Measurements from ENCODE around the gene SPTBN1. TPM values are rescaled to one million over a fixed set of nuclear protein-coding genes. Genes with fewer than 3 reads are reported as not detected.

The SPTBN1 gene
- total and polyA plus RNA-seq, 2 of the 13 experiments (the other 11 are each of a cell fraction or from before 2014, with no cell fraction given): 123 to 299 TPM

DNA sequence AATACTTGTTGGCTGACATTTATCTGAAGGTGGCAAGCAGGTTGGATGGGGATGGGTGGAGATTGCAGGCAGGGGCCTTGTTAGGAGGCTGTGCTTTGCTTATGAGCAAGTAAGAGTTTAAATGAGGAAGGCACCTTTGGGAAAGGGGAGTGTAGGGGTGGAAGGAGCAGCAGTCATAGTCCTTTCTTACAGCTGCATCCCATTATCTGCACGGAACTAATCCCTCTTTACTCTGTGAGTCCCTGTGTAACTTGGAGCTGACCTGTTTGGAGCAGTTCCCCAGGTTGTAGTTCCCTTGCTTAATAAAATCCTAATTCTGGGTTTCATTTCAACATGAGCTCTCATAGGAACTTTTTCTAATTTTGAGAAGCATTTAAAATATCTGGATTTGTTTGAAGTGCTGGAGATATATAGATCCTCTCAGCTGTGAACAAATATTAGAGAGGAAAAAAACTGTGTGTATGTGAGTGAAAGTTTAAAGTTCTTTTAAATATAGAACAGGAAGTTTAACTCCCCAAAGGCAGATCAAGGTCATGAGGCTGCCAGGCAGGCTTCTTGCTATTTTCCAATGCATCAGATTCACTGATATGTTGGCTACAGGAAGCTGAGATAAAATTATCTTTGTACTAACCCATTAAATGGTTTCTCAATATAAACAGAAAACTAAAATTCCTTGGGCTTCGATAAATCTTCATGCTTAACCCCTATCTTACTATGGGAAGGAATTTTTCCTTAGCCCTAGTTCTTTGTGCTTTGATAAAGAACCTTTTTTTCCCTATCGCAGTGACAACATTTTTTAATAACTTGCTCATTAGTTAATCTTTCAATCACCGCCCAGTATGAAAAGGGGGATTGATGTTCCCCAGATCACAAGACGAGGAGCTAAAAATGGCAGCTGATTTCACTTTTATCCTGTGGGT is 162.8 kb downstream of the SPTBN1 start (continued):
- no peak for TF ChIP-seq ZBED4 (CRISPR knock-in tag; IDR thresholded peaks at IDR 0.05; ENCODE audit: borderline replicate concordance)
- no peak for TF ChIP-seq ZNF574 (CRISPR knock-in tag; IDR thresholded peaks at IDR 0.05)
- TF ChIP-seq REXO4 (CRISPR knock-in tag; IDR thresholded peaks at IDR 0.05; ENCODE audit: borderline replicate concordance): no peak
- TF ChIP-seq DBP (CRISPR knock-in tag; IDR thresholded peaks at IDR 0.05; ENCODE audit: not compliant biosample characterization): no peak
- TF ChIP-seq SCMH1 (CRISPR knock-in tag; IDR thresholded peaks at IDR 0.05; ENCODE audit: borderline replicate concordance): no peak
- no peak for TF ChIP-seq REPIN1 (CRISPR knock-in tag; IDR thresholded peaks at IDR 0.05; ENCODE audit: borderline replicate concordance, low read depth)
- no peak for TF ChIP-seq ZBTB38 (CRISPR knock-in tag; IDR thresholded peaks at IDR 0.05)
- TF ChIP-seq, protein P1, sequence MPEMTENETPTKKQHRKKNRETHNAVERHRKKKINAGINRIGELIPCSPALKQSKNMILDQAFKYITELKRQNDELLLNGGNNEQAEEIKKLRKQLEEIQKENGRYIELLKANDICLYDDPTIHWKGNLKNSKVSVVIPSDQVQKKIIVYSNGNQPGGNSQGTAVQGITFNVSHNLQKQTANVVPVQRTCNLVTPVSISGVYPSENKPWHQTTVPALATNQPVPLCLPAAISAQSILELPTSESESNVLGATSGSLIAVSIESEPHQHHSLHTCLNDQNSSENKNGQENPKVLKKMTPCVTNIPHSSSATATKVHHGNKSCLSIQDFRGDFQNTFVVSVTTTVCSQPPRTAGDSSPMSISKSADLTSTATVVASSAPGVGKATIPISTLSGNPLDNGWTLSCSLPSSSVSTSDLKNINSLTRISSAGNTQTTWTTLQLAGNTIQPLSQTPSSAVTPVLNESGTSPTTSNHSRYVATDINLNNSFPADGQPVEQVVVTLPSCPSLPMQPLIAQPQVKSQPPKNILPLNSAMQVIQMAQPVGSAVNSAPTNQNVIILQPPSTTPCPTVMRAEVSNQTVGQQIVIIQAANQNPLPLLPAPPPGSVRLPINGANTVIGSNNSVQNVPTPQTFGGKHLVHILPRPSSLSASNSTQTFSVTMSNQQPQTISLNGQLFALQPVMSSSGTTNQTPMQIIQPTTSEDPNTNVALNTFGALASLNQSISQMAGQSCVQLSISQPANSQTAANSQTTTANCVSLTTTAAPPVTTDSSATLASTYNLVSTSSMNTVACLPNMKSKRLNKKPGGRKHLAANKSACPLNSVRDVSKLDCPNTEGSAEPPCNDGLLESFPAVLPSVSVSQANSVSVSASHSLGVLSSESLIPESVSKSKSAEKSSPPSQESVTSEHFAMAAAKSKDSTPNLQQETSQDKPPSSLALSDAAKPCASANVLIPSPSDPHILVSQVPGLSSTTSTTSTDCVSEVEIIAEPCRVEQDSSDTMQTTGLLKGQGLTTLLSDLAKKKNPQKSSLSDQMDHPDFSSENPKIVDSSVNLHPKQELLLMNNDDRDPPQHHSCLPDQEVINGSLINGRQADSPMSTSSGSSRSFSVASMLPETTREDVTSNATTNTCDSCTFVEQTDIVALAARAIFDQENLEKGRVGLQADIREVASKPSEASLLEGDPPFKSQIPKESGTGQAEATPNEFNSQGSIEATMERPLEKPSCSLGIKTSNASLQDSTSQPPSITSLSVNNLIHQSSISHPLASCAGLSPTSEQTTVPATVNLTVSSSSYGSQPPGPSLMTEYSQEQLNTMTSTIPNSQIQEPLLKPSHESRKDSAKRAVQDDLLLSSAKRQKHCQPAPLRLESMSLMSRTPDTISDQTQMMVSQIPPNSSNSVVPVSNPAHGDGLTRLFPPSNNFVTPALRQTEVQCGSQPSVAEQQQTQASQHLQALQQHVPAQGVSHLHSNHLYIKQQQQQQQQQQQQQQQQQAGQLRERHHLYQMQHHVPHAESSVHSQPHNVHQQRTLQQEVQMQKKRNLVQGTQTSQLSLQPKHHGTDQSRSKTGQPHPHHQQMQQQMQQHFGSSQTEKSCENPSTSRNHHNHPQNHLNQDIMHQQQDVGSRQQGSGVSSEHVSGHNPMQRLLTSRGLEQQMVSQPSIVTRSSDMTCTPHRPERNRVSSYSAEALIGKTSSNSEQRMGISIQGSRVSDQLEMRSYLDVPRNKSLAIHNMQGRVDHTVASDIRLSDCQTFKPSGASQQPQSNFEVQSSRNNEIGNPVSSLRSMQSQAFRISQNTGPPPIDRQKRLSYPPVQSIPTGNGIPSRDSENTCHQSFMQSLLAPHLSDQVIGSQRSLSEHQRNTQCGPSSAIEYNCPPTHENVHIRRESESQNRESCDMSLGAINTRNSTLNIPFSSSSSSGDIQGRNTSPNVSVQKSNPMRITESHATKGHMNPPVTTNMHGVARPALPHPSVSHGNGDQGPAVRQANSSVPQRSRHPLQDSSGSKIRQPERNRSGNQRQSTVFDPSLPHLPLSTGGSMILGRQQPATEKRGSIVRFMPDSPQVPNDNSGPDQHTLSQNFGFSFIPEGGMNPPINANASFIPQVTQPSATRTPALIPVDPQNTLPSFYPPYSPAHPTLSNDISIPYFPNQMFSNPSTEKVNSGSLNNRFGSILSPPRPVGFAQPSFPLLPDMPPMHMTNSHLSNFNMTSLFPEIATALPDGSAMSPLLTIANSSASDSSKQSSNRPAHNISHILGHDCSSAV (CRISPR knock-in tag; IDR thresholded peaks at IDR 0.05; ENCODE audit: borderline replicate concordance): no peak
